ENCODE data around the gene ZNF682. TPM values are rescaled to one million over a fixed set of nuclear protein-coding genes. Genes with fewer than 3 reads are reported as not detected.
"Not testable (repeated sequence)": the region's sequence is repeated elsewhere in the genome, so short reads cannot be mapped to it uniquely, and the experiment has no call there.

Gene ZNF682
- total RNA-seq, 1 donor from 2014 or later = 4.5 TPM

DNA sequence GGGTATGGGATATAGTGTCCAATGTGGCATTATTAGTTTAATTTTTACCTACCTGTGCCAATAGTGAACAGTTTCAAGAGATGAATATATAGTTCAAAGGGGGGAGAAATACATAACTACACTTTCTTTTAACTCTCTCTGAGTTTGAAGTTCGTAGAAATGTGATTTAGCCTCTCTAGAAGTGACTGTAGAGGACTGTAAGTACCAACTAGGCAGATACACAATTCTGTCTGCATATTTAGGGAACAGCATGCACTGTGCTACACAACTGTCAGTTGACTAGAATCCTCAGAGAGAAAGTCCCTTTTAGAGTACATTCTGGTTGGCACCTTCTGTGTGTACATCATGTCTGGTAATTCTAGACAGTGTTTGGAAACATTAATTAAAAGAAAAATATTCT is 21.0 kb upstream of the ZNF682 start:
- H3K36me3 Mint-ChIP-seq (ENCODE audit: low read depth) = no peaks in the 10 kb centered on the region
- no peak overlapping the region for H3K27ac Mint-ChIP-seq (ENCODE audit: unreplicated experiment)
- H3K27me3 Mint-ChIP-seq (ENCODE audit: low read depth) = no peaks in the 10 kb centered on the region
- H3K9me3 Mint-ChIP-seq (ENCODE audit: low read depth) = peaks cover 3% of the 10 kb centered on the region
- no peak overlapping the region for H3K4me3 Mint-ChIP-seq (ENCODE audit: unreplicated experiment)
- peaks cover 5% of the 10 kb centered on the region for H3K4me1 Mint-ChIP-seq (ENCODE audit: low read depth)
- TF ChIP-seq, protein P1, sequence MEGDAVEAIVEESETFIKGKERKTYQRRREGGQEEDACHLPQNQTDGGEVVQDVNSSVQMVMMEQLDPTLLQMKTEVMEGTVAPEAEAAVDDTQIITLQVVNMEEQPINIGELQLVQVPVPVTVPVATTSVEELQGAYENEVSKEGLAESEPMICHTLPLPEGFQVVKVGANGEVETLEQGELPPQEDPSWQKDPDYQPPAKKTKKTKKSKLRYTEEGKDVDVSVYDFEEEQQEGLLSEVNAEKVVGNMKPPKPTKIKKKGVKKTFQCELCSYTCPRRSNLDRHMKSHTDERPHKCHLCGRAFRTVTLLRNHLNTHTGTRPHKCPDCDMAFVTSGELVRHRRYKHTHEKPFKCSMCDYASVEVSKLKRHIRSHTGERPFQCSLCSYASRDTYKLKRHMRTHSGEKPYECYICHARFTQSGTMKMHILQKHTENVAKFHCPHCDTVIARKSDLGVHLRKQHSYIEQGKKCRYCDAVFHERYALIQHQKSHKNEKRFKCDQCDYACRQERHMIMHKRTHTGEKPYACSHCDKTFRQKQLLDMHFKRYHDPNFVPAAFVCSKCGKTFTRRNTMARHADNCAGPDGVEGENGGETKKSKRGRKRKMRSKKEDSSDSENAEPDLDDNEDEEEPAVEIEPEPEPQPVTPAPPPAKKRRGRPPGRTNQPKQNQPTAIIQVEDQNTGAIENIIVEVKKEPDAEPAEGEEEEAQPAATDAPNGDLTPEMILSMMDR (IDR thresholded peaks at IDR 0.05) = no peak
- no peak for DNase-seq (ENCODE audit: low spot score)

DNA sequence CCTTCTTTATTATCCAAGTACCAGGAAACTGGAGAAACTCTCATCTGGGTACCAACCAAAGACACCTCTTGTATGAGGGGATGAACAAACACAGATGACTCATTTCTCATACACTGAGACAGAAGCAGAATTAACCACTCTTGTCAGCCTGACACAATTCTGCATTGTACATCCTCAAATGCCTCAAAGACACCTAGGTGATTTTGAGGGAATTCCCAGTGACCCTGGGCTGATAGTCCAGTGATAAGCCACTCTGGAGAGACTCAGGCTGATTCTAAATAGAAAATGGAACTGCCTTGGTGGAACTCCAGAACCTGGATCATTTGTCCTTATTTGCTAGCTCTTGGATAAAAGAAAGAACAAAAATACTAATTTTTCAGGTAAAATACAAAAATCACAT is 19.4 kb upstream of the ZNF682 start:
- DNase-seq (ENCODE audit: low spot score); H3K4me3 Mint-ChIP-seq (ENCODE audit: unreplicated experiment); H3K27me3 Mint-ChIP-seq (ENCODE audit: low read depth); H3K9me3 Mint-ChIP-seq (ENCODE audit: low read depth); H3K27ac Mint-ChIP-seq (ENCODE audit: unreplicated experiment); H3K4me1 Mint-ChIP-seq (ENCODE audit: low read depth); H3K36me3 Mint-ChIP-seq (ENCODE audit: low read depth): not testable (repeated sequence)

DNA sequence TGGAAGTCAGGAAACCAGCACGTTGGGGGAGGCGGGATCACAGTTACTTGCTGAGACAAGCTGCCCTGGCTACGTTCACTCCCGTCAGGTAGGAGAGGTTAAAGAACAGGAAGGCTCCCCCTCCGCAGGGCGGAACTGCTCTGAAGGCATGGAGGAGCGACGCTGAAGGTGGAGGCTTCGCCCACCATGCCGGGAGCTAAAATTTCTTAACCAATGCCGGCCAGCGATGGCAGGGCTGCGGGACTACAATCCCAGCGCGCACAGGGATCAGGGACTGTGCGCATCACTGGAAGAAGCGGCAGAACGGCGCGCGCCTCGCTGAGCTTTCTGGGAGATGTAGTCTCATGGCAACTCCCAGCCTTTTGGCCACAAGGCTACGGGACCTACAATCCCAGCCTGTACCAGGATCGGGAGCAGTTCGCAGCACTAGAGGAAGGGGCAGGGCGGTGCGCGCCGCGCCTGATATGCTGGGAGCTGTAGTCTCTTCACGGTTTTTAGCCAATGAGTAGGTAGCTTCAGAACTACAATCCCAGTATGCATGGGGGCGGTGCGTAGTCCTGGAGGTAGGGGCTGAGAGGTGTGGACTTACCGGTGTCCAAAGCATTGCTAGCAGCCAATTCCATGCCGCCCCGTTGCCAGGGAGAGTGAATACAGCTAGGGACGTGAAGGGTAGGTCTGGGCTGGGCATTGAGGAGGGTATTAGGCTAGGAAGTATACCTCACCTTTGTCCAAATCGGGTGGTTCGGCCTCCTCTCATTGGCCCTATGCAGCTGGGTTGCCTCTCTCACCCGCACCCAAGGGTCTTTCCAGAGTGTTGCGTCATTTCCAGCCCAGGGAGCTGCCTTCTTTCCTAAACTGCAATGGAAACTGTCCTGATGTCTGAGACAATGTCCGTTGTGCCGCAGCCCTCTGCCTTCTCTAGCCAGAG is 12.8 kb upstream of the ZNF682 start:
- peak; percentile 98 for DNase-seq (ENCODE audit: low spot score)
- Mint-ChIP-seq H3K9me3 (ENCODE audit: low read depth) (peaks cover 3% of the 10 kb centered on the region), H3K36me3 (ENCODE audit: low read depth) (no peaks in the 10 kb centered on the region), H3K27ac (ENCODE audit: unreplicated experiment) (peak overlapping the region; percentile 98), H3K4me3 (ENCODE audit: unreplicated experiment) (peak overlapping the region; percentile 96), H3K4me1 (ENCODE audit: low read depth) (peaks cover 19% of the 10 kb centered on the region), H3K27me3 (ENCODE audit: low read depth) (no peaks in the 10 kb centered on the region)
- TF ChIP-seq, protein P1 (IDR thresholded peaks at IDR 0.05) = peak; percentile 29

DNA sequence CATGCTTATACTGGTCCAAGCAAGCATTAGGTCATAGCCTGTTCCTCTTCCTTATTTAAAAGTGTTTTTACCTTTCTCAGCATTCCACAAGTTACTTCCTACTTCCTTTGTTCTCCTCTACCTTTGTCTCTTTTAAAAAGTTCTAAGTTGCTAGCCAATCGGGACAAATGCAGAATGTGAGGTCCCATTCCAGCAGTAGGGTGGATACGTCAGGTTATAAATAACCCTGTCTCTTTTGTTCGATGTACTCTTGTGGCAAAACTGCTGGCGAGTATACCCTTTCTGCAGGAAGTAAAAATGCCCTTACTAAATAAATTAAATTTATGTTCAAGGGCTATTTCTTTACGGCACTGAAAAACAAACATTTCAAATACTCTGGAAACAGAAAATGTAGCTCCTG is 6.4 kb upstream of the ZNF682 start:
- not testable (repeated sequence) for H3K9me3 Mint-ChIP-seq (ENCODE audit: low read depth); H3K36me3 Mint-ChIP-seq (ENCODE audit: low read depth); H3K27me3 Mint-ChIP-seq (ENCODE audit: low read depth); DNase-seq (ENCODE audit: low spot score); H3K27ac Mint-ChIP-seq (ENCODE audit: unreplicated experiment); H3K4me3 Mint-ChIP-seq (ENCODE audit: unreplicated experiment); H3K4me1 Mint-ChIP-seq (ENCODE audit: low read depth)

DNA sequence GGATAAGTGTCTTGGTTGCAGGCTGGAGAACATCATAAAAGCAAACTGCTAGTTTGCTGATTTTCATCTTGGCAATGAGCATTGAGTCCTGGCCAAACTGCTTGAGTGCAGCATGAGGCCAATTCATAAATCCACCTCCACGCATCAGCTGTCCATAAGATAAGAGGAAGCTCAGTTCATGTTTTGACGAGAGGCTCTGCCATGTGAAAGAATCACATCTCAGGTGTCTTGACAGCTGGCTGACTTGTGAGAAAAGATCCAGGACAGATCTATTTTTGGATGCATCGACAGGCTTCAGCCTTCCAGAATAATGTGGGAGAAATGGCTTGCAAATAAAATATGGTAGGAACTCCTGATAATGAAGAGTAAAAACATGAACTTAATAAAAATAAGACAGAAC is 5.4 kb upstream of the ZNF682 start:
- H3K9me3 Mint-ChIP-seq (ENCODE audit: low read depth) = no peaks in the 10 kb centered on the region
- no peaks in the 10 kb centered on the region for H3K36me3 Mint-ChIP-seq (ENCODE audit: low read depth)
- H3K4me1 Mint-ChIP-seq (ENCODE audit: low read depth) = peaks cover under 1% of the 10 kb centered on the region
- TF ChIP-seq, protein P1 (IDR thresholded peaks at IDR 0.05) = no peak
- peaks cover 3% of the 10 kb centered on the region for H3K27me3 Mint-ChIP-seq (ENCODE audit: low read depth)
- no peak overlapping the region for H3K27ac Mint-ChIP-seq (ENCODE audit: unreplicated experiment)
- no peak overlapping the region for H3K4me3 Mint-ChIP-seq (ENCODE audit: unreplicated experiment)
- no peak for DNase-seq (ENCODE audit: low spot score)

DNA sequence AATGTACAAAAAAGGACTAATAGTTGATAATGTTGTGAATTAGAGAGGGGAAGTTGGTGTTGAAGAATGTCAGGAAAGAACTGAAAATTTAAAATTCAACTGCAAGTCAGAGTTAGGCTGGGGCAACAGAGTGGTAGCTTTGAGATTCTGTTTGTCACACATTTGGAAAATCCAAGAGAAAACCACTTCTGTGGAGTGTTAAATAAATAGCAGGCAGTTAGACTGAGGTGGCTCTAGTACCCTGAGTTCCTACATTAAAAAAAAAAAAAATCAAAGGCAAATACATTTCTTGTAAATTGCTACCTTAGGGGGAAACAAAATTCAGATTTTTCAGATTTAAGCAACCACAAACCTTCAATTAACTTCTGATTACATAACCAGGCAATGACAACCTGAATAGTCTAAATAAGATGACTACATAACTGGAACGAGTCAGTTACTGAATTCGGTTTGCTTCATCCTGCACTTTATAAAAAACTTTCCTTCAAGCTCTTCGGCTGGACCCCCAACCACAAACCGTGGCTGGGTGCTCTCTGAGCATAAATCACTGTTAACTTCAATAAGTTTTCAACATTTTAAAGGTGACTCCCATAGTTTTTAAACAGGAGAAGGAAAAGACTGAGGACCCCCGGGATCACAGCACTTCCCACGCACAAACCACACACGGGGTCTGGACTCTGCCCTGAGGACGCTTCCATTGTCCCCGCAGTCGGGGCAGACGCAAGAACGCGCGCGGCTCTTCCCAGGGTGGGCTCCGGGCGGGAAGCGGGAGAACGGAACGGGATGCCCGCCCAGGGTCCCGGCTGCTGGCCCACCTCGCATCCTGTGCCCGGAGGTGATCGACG is 725 bp downstream of the ZNF682 start:
- no peak for DNase-seq (ENCODE audit: low spot score)
- H3K4me1 Mint-ChIP-seq (ENCODE audit: low read depth) = peaks cover 21% of the 10 kb centered on the region
- H3K27ac Mint-ChIP-seq (ENCODE audit: unreplicated experiment) = peak overlapping the region; percentile 99
- no peaks in the 10 kb centered on the region for H3K27me3 Mint-ChIP-seq (ENCODE audit: low read depth)
- TF ChIP-seq, protein P1 (IDR thresholded peaks at IDR 0.05) = no peak
- peak overlapping the region; percentile 92 for H3K4me3 Mint-ChIP-seq (ENCODE audit: unreplicated experiment)
- H3K9me3 Mint-ChIP-seq (ENCODE audit: low read depth) = no peaks in the 10 kb centered on the region
- peaks cover 3% of the 10 kb centered on the region for H3K36me3 Mint-ChIP-seq (ENCODE audit: low read depth)
